HepG2 (cell line): ENCODE results near the gene SIX3. TPM values are rescaled to one million over a fixed set of nuclear protein-coding genes. Genes with fewer than 3 reads are reported as not detected.

Experiments
- ARNT ChIP-seq: fragments of 450-650 bp; IDR thresholded peaks from 2 replicates; pipeline ENCODE4 v1.6.1; 2017
- ATF7-NPFF ChIP-seq: sonication (generic); formaldehyde crosslinking; IDR thresholded peaks from 2 replicates; pipeline ENCODE4 v1.8.1; 2023; ENCODE audit warnings: mild to moderate bottlenecking, low read depth, missing genetic modification reagents, moderate library complexity
- ATRX ChIP-seq: sonication (generic); formaldehyde crosslinking; IDR thresholded peaks from 2 replicates; pipeline ENCODE4 v1.4.0; 2020; ENCODE audit warnings: missing genetic modification reagents, borderline replicate concordance
- CBX2 ChIP-seq, 2 experiments: fragments of 200-600 bp in 1 of 2; sonication (generic); formaldehyde crosslinking in 1 of 2; IDR thresholded peaks; 2 replicates each; pipeline versions ENCODE4 v1.7.0 to v1.8.1; 2018 to 2022; ENCODE audit warnings: low read depth in 2 of 2, low read length in 1 of 2, mild to moderate bottlenecking in 1 of 2, missing genetic modification reagents in 1 of 2
- ETV6 ChIP-seq: sonication (generic); formaldehyde crosslinking; conservative IDR thresholded peaks from 2 replicates; pipeline ENCODE4 v1.4.0; 2020; ENCODE audit warnings: missing genetic modification reagents
- FOXO1 ChIP-seq: sonication (generic); formaldehyde crosslinking; IDR thresholded peaks from 2 replicates; pipeline ENCODE4 v1.4.0; 2020; ENCODE audit warnings: missing genetic modification reagents
- GATAD2A ChIP-seq: IDR thresholded peaks from 2 replicates; pipeline ENCODE4 v1.6.1; 2016
- GLMP ChIP-seq: sonication (generic); formaldehyde crosslinking; IDR thresholded peaks from 2 replicates; pipeline ENCODE4 v1.9.0; 2021; ENCODE audit warnings: missing genetic modification reagents, mild to moderate bottlenecking, borderline replicate concordance
- HOMEZ ChIP-seq: IDR thresholded peaks from 2 replicates; pipeline ENCODE4 v1.6.1; 2016; ENCODE audit warnings: low read depth
- KDM2A ChIP-seq: sonication (generic); formaldehyde crosslinking; IDR thresholded peaks from 2 replicates; pipeline ENCODE4 v1.4.0; 2020; ENCODE audit warnings: low read depth, missing genetic modification reagents, borderline replicate concordance
- KMT2B ChIP-seq: IDR thresholded peaks from 2 replicates; pipeline ENCODE4 v1.6.1; 2016; ENCODE audit warnings: missing genetic modification reagents, missing compliant biosample characterization
- NBN ChIP-seq: fragments of 450-650 bp; conservative IDR thresholded peaks from 2 replicates; pipeline ENCODE4 v1.6.1; 2017
- PATZ1 ChIP-seq: sonication (generic); formaldehyde crosslinking; IDR thresholded peaks from 2 replicates; pipeline ENCODE4 v1.4.0; 2020; ENCODE audit warnings: missing genetic modification reagents
- RBM39 ChIP-seq: fragments of 200-400 bp; formaldehyde crosslinking; IDR thresholded peaks from one replicate; pipeline ENCODE4 v1.6.1; 2018; ENCODE audit warnings: antibody characterized with exemption, mild to moderate bottlenecking, low read depth, low read length; ENCODE audit not compliant: poor library complexity, severe bottlenecking
- SMYD3 ChIP-seq: sonication (generic); formaldehyde crosslinking; IDR thresholded peaks from 2 replicates; pipeline ENCODE4 v1.8.1; 2023; ENCODE audit warnings: mild to moderate bottlenecking, missing genetic modification reagents
- TEF ChIP-seq: sonication (generic); formaldehyde crosslinking; IDR thresholded peaks from 2 replicates; pipeline ENCODE4 v1.5.0; 2020; ENCODE audit warnings: missing genetic modification reagents
- TP53 ChIP-seq: sonication (generic); formaldehyde crosslinking; conservative IDR thresholded peaks from 2 replicates; pipeline ENCODE4 v1.4.0; 2020; ENCODE audit warnings: missing genetic modification reagents
- ZBTB43 ChIP-seq: sonication (generic); formaldehyde crosslinking; conservative IDR thresholded peaks from 2 replicates; pipeline ENCODE4 v1.4.0; 2020; ENCODE audit warnings: missing genetic modification reagents
- ZMAT3 ChIP-seq: sonication (generic); formaldehyde crosslinking; conservative IDR thresholded peaks from 2 replicates; pipeline ENCODE4 v1.7.0; 2021; ENCODE audit warnings: missing genetic modification reagents
- ZNF263 ChIP-seq: sonication (generic); formaldehyde crosslinking; IDR thresholded peaks from 2 replicates; pipeline ENCODE4 v1.4.0; 2020; ENCODE audit warnings: missing genetic modification reagents
- ZNF362 ChIP-seq: sonication (generic); formaldehyde crosslinking; IDR thresholded peaks from 2 replicates; pipeline ENCODE4 v1.4.0; 2020; ENCODE audit warnings: missing genetic modification reagents, mild to moderate bottlenecking, borderline replicate concordance
- polyA plus RNA-seq, 8 experiments: library from polyadenylated mRNA; depleted of rRNA in 3 of 8; stranded (reverse) in 7 of 8; unstranded in 1 of 8; fragments of >200 nt; fragmentation: Illumina TruSeq in 4 of 8; extraction: Trizol in 4 of 8; gene quantifications; 2 replicates each; pipeline versions ENCODE4 v1.2.1 to v1.2.3, GENCODE V29; 2011 to 2016; ENCODE audit warnings: low read depth in 4 of 8, missing spikeins in 1 of 8, mixed read lengths in 1 of 8; ENCODE audit not compliant: insufficient read depth in 1 of 8
- total RNA-seq, 5 experiments: library from RNA; depleted of rRNA; stranded (reverse); fragments of >200 nt; fragmentation: Illumina TruSeq; extraction: Trizol; gene quantifications; 2 replicates each; pipeline ENCODE4 v1.2.3, GENCODE V29; 2016; ENCODE audit warnings: low read depth in 1 of 5

SIX3 gene
- total and polyA plus RNA-seq, 2 of the 13 experiments (the other 11 are each of a cell fraction or from before 2014, with no cell fraction given), result not detected

GRCh38 chr2:44955593-44956392, 14.3 kb downstream of the SIX3 start (continued):
- no peak for TF ChIP-seq GLMP (CRISPR knock-in tag)
- TF ChIP-seq RBM39, result peak; percentile 41
- peak; percentile 96 for TF ChIP-seq KDM2A (CRISPR knock-in tag)
- TF ChIP-seq SMYD3, result no peak
- TF ChIP-seq ATF7-NPFF (CRISPR knock-in tag), result no peak; the same call in 1 of the 2 replicates
- no peak for TF ChIP-seq NBN
- peak; percentile 59; the same call in 1 of the 2 replicates for TF ChIP-seq FOXO1
- peak; percentile 51; the same call in 1 of the 2 replicates for TF ChIP-seq ZMAT3
- peak; percentile 34; the same call in 1 of the 2 replicates for TF ChIP-seq GATAD2A (CRISPR knock-in tag)
- no peak for TF ChIP-seq CBX2 (IDR thresholded peaks at IDR 0.05; ENCODE audit: low read depth, low read length)
- TF ChIP-seq CBX2 (CRISPR knock-in tag; IDR thresholded peaks at IDR 0.05; ENCODE audit: low read depth), result 0 out of 2 replicates have a peak, but pooled peaks have one; percentile 53
- TF ChIP-seq ARNT, result no peak
- TF ChIP-seq TP53 (CRISPR knock-in tag), result no peak
- 0 out of 2 replicates have a peak, but pooled peaks have one; percentile 26 for TF ChIP-seq KMT2B (CRISPR knock-in tag)
- TF ChIP-seq ZNF362 (CRISPR knock-in tag), result peak; percentile 11; the same call in 1 of the 2 replicates
- 0 out of 2 replicates have a peak, but pooled peaks have one; percentile 21 for TF ChIP-seq ZNF263 (CRISPR knock-in tag)
- TF ChIP-seq TEF (CRISPR knock-in tag), result no peak
- TF ChIP-seq ATRX (CRISPR knock-in tag), result 0 out of 2 replicates have a peak, but pooled peaks have one; percentile 27
- 0 out of 2 replicates have a peak, but pooled peaks have one; percentile 33 for TF ChIP-seq ETV6 (CRISPR knock-in tag)
- TF ChIP-seq ZBTB43 (CRISPR knock-in tag), result no peak
- TF ChIP-seq HOMEZ (CRISPR knock-in tag), result no peak
- TF ChIP-seq PATZ1 (CRISPR knock-in tag), result peak; percentile 70
